NT2/D1 (cell line): ENCODE measurements around the gene NONO.

ENCODE experiments used
- DNase-seq: peaks from one replicate; pipeline ENCODE4 v3.0.0-alpha.2; 2011; ENCODE audit warnings: low read depth, low spot score
- H3K27me3 ChIP-seq: 2 replicates; pipeline ENCODE4 v1.6.0; 2011; ENCODE audit warnings: mild to moderate bottlenecking; ENCODE audit not compliant: insufficient read length, insufficient read depth
- H3K36me3 ChIP-seq: 2 replicates; pipeline ENCODE4 v1.6.1; 2011; ENCODE audit warnings: mild to moderate bottlenecking, low read length, mixed read lengths; ENCODE audit not compliant: insufficient read depth, insufficient read length
- H3K4me1 ChIP-seq: 2 replicates; pipeline ENCODE4 v1.5.1; 2011; ENCODE audit not compliant: insufficient read depth, insufficient read length
- H3K4me3 ChIP-seq: 2 replicates; pipeline ENCODE4 v1.5.1; 2011; ENCODE audit warnings: low read depth; ENCODE audit not compliant: insufficient read length
- H3K9ac ChIP-seq: 2 replicates; pipeline ENCODE4 v1.6.0; 2011; ENCODE audit warnings: low read depth; ENCODE audit not compliant: insufficient read length
- H3K9me3 ChIP-seq: 2 replicates; pipeline ENCODE4 v1.5.1; 2011; ENCODE audit warnings: mild to moderate bottlenecking, low read length; ENCODE audit not compliant: insufficient read depth
- SUZ12 ChIP-seq: IDR thresholded peaks from 2 replicates; pipeline ENCODE4 v1.6.1; 2011; ENCODE audit not compliant: insufficient read length, insufficient read depth; ENCODE audit errors: extremely low read depth
- YY1 ChIP-seq: IDR thresholded peaks from 2 replicates; pipeline ENCODE4 v1.6.1; 2011; ENCODE audit not compliant: insufficient read length, insufficient read depth
- ZNF274 ChIP-seq: IDR thresholded peaks from 2 replicates; pipeline ENCODE4 v1.6.1; 2011; ENCODE audit warnings: mild to moderate bottlenecking, low read depth, low read length

Gene NONO

GRCh38 chrX:71283403-71284143 lies at the start of gene NONO:
Gene NONO (plus strand): TSS chrX:71283635. CDS start chrX:71290638, 7,003 bp downstream.
- peak; percentile 21 for TF ChIP-seq YY1
- TF ChIP-seq ZNF274: no peak
- peak; percentile 99 for DNase-seq
- Histone ChIP-seq H3K27me3 (no peaks in the 10 kb centered on the region), H3K9ac (peak within 1 kb of the TSS; percentile 96), H3K4me3 (peak within 1 kb of the TSS; percentile 93), H3K36me3 (peaks cover 45% of the 10 kb centered on the region), H3K4me1 (no peaks in the 10 kb centered on the region), H3K9me3 (0 out of 2 replicates have a peak, but pooled peaks cover 6% of the 10 kb centered on the region)

GRCh38 chrX:71235482-71235881 lies 48.0 kb upstream of the NONO start:
- Histone ChIP-seq H3K9me3 (no peaks in the 10 kb centered on the region), H3K36me3 (peaks cover 10% of the 10 kb centered on the region), H3K27me3 (no peaks in the 10 kb centered on the region), H3K4me3 (no peak overlapping the region), H3K4me1 (no peaks in the 10 kb centered on the region), H3K9ac (no peak overlapping the region)
- no peak for TF ChIP-seq SUZ12
- TF ChIP-seq ZNF274: no peak
- no peak for TF ChIP-seq YY1
- no peak for DNase-seq

- no peak overlapping the region for H3K9ac ChIP-seq
- no peak for TF ChIP-seq ZNF274
- TF ChIP-seq YY1: no peak
- TF ChIP-seq SUZ12: no peak
- DNase-seq: no peak
- no peaks in the 10 kb centered on the region for H3K27me3 ChIP-seq
- H3K4me1 ChIP-seq: no peaks in the 10 kb centered on the region
- H3K36me3 ChIP-seq: peaks cover 24% of the 10 kb centered on the region
- H3K9me3 ChIP-seq: no peaks in the 10 kb centered on the region
- H3K4me3 ChIP-seq: no peak overlapping the region
Measured at GRCh38 chrX:71236836-71237235, 46.6 kb upstream of the NONO start.

- no peak overlapping the region for H3K4me3 ChIP-seq
- peaks cover 53% of the 10 kb centered on the region for H3K36me3 ChIP-seq
- H3K27me3 ChIP-seq: no peaks in the 10 kb centered on the region
- H3K4me1 ChIP-seq: no peaks in the 10 kb centered on the region
- TF ChIP-seq SUZ12 (no peak), YY1 (no peak), ZNF274 (no peak)
- no peak overlapping the region for H3K9ac ChIP-seq
- no peak for DNase-seq
- H3K9me3 ChIP-seq: no peaks in the 10 kb centered on the region
Measured at GRCh38 chrX:71239781-71240180, 43.7 kb upstream of the NONO start.

GRCh38 chrX:71241301-71241700 lies 42.1 kb upstream of the NONO start:
- Histone ChIP-seq H3K9me3 (no peaks in the 10 kb centered on the region), H3K4me3 (no peak overlapping the region), H3K4me1 (no peaks in the 10 kb centered on the region), H3K9ac (no peak overlapping the region), H3K27me3 (no peaks in the 10 kb centered on the region), H3K36me3 (peaks cover 68% of the 10 kb centered on the region)
- no peak for DNase-seq
- no peak for TF ChIP-seq ZNF274
- TF ChIP-seq YY1: no peak
- no peak for TF ChIP-seq SUZ12

GRCh38 chrX:71244359-71245128 lies 38.9 kb upstream of the NONO start:
- TF ChIP-seq YY1: no peak
- TF ChIP-seq SUZ12: no peak
- no peak for TF ChIP-seq ZNF274
- Histone ChIP-seq H3K36me3 (peaks cover 100% of the 10 kb centered on the region), H3K27me3 (no peaks in the 10 kb centered on the region)

GRCh38 chrX:71245159-71245558 lies 38.3 kb upstream of the NONO start:
- TF ChIP-seq YY1: no peak
- no peak for TF ChIP-seq SUZ12
- no peak for TF ChIP-seq ZNF274
- no peaks in the 10 kb centered on the region for H3K27me3 ChIP-seq
- H3K4me3 ChIP-seq: no peak overlapping the region
- H3K9me3 ChIP-seq: no peaks in the 10 kb centered on the region
- H3K9ac ChIP-seq: no peak overlapping the region
- H3K4me1 ChIP-seq: peaks cover 6% of the 10 kb centered on the region
- H3K36me3 ChIP-seq: peaks cover 100% of the 10 kb centered on the region
- DNase-seq: no peak

More at GRCh38 chrX:71244359-71245128, 38.9 kb upstream of the NONO start:
- no peaks in the 10 kb centered on the region for H3K9me3 ChIP-seq
- peaks cover 2% of the 10 kb centered on the region for H3K4me1 ChIP-seq
- no peak overlapping the region for H3K9ac ChIP-seq
- H3K4me3 ChIP-seq: no peak overlapping the region
- DNase-seq: no peak
